SHP77 treated with DMSO at 0.1 percent for 48 hours (cell line): ENCODE data around the gene PARP3.

Source experiments
- DNase-seq: peaks from one replicate; lab custom pipeline; 2025; lab: John Stamatoyannopoulos, UW

Gene PARP3

GRCh38 chr3:51966922-51967383 is 24.8 kb downstream of the PARP3 start:
- no peak for DNase-seq

DNA sequence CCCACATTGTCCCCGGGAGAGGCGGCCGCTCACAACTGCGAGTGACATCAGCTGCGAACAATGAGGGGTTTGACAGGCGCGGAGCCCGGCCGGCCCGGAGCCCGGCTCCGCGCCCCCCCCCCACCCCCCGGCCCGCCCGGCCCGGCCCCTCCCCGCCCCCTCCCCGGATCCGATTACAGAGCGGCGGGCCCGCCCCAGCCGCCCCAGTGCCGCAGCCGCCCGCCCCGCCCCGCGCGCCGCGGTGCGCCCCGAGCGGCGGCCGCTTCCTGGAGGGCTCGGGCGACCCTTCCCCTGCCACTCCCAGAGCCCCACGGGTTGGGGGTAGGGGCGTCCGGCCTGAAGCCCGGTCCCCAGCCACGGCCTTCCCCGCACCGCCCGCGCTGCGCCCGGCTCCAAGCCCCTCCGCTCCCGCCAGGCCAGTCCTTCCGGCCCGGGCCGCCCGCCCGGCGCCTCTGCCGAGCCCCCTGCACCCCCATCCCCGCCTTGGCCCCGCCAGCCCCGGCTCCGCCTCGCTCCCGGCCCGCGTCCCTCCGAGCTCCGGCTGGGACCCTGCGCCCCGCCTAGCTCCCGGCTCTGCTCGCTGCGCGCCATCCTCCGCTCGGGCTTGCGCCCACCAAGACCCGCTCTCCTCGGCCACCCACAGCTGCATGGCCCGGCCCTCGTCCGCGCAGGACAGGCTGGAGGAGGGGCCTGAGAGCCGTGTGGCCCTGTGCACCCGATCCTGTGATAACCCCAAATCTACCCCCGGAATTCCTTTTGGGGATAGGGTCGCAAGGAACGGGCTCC is 25.4 kb downstream of the PARP3 start, which contains the start of gene PCBP4:
Gene PCBP4 (minus strand): TSS at position 71 of the 786 bp plus-strand sequence. CDS start 6,214 bp downstream, outside the sequence.
- no peak for DNase-seq

DNA sequence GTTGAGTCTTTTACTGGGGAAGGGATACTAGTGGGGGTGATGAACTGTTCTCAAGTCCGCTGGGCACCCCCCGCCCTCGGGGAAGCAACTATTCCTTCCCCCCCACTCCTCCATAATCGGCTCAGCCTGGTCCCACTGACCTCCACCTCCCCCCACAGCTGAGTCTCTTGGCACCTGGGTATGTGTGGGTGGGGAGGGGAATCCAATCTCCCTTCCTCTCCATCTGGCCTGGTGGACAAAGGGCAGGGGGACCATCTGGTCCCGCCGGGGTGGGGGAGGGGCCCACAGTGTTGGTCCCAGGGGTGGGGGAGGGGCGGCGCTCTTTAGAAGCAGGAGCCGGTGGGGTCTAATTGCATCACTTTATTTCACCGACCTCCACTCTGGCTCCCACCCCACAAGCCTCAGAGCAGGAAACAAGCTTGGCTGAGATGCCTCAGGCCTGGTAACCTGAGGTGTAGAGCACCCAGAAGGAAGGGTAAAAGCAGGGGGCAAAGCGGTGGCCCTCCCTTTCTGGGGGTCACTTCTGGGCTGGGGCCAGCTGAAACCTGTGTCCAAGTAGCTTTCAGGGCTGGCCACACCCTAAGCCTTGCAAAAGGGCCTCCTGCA is 26.1 kb downstream of the PARP3 start:
- DNase-seq = no peak

- DNase-seq = no peak
These were observed 26.9 kb downstream of the PARP3 start for GRCh38 chr3:51968883-51969678.

DNA sequence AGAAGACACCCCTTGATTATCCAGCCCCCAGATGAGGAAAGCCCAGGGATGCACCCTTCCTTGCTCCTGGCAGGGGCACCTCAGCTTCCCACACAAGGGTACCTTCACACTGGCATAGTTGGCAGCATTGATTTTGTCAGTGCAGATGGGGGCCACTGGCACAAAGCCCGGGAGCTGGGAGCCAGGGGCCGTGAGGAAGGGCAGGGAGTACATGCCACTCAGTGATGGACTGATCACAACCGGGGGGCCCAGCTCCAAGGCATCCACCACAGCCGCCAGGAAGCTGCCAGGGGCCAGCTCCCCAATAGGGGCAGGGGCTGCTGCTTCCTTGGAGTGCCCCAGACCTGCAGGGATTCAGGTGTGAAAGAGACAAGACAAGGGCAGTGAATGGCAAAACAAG is 27.7 kb downstream of the PARP3 start:
- no peak for DNase-seq

- no peak for DNase-seq
These were observed 28.6 kb downstream of the PARP3 start for GRCh38 chr3:51970606-51971300.

GRCh38 chr3:51971350-51971749 is 29.2 kb downstream of the PARP3 start:
- DNase-seq = no peak

DNA sequence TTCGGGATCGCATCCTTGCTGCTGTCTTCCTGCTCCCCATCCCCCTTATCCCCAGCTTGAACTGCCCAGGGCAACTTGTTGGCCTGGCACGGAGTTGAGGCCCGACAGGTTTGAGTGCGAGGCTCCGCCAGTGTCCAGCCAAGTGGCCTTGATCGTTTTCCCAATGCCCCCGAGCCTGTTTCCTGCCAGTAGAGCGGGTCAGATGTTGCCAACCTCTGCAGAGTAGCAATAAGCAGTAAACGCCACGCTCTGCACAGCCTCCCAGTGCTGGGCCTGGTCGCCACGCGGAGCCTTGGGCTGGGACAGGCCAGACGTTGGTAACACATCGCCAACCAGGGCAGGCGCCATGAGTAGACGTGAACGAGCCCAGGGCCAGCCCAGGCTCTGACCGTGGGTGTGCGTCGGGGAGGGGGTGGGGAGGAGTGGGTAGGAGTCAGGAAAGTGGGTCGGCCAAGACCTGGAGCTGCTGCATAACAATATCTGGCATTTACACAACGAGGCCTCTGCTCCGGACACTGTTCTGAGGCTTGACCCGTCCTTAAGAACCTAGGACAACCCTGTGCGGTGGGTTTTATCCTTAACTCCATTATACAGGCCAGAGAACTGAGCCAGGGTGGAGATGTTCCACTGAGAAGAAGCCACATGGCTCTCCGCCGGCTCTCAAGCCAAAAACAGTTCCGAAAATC is 32.3 kb downstream of the PARP3 start:
- no peak for DNase-seq

GRCh38 chr3:51974963-51975851 is 33.0 kb downstream of the PARP3 start, which contains the start of gene ABHD14A:
ABHD14A (plus strand) TSS chr3:51975064; CDS start chr3:51975136, 72 bp downstream.
- peak; percentile 15 for DNase-seq

DNA sequence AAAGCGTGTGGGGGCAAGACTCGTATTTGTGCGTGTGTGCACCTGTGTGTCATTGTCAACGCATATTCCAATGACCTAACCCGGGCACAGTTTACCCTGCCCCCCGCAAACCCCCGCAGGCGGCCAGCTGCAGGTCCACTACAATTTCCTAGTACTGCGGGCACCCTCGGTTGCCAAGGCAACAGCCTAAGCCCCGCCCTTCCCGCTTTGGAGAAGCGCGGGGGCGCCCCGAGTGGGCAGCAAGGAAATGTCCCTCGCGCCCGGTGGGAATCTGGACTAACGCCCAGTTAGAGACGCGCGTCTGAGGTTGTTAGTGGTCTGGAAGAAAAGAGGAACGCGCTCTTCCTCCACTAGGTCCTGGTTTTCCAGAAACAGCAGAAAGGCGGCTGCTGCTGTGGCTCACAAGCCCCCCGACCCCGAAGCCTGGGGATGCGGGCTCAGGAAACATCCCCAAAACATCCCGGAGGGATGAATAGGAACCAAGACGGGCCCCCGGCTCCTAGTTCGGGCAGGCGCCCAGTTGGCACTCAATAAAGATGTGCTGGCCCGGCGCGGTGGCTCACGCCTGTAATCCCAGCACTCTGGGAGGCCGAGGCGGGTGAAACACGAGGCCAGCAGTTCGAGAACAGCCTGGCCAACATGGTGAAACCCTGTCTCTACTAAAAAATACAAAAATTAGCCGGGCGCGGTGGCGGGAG is 33.8 kb downstream of the PARP3 start:
- peak; percentile 21 for DNase-seq

- DNase-seq = no peak
These were observed 35.4 kb downstream of the PARP3 start for GRCh38 chr3:51977446-51978142.

DNA sequence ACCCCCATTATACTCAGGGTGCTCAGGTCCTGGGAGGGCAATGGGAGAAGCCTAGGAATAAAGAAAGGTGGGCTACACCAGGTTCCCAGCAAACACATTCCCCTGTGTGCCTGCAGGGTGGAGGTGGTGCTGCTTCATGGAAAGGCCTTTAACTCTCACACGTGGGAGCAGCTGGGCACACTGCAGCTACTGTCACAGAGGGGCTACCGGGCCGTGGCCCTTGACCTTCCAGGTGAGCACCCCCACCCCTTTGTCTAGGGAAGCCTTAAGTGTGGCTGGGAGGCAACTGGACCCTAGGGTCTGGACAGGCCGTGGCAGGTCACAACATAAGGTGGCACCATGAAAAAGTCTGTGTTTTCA is 36.0 kb downstream of the PARP3 start:
- no peak for DNase-seq

GRCh38 chr3:51980253-51980652 is 38.1 kb downstream of the PARP3 start:
- no peak for DNase-seq

GRCh38 chr3:51982352-51982837 is 40.2 kb downstream of the PARP3 start:
- DNase-seq = peak; percentile 67

- DNase-seq = no peak
These were observed 40.8 kb downstream of the PARP3 start, which contains the start of gene ACY1 for GRCh38 chr3:51982838-51983577. ACY1 (plus strand) TSS chr3:51983535; CDS start chr3:51984065, 530 bp downstream.

DNA sequence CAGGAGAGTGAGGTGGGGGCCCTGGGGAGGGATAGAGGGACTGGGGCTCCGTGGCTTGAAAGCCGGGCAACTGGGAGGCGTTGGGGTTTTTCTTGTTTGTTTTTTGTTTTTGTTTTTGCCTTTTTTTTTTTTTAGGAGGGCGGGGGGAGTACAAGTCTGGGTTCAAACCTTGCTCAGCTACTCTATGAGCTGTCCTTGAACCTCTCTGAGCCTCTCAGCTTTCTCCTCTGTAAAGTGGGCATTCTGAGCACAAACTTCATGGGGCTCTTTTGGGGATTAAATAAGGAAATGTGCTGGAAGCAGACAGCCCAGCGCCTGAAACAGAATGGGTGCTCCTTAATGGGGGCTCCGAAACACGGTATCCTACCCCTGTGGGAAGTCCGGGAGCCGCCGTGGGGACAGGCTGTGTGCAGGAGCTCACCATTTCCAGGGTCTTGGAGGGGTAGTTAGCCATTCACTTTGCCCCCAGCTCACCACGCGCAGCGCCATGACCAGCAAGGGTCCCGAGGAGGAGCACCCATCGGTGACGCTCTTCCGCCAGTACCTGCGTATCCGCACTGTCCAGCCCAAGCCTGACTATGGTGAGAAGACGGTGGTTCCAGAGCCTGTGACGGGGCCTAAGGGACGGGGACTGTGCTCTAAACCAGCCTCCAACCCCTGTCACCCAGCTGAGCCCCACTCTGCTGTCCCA is 41.6 kb downstream of the PARP3 start:
- no peak for DNase-seq

- DNase-seq = no peak
These were observed 42.1 kb downstream of the PARP3 start for GRCh38 chr3:51984269-51984647.
